Neuronal stem cell (in vitro differentiated cells): ENCODE measurements around the gene HUNK.

Experiments
- DNase-seq: peaks from one replicate; pipeline ENCODE4 v3.0.0-alpha.2; 2013; ENCODE audit warnings: low spot score
- H2AFZ ChIP-seq: one replicate; pipeline ENCODE4 v1.6.1; 2013; ENCODE audit warnings: mild to moderate bottlenecking, low read length, inconsistent platforms
- H2AK5ac ChIP-seq: 2 replicates; pipeline ENCODE4 v1.6.1; 2013; ENCODE audit warnings: low read depth, mild to moderate bottlenecking, inconsistent platforms, low read length, moderate library complexity, mixed read lengths
- H2BK120ac ChIP-seq: 2 replicates; pipeline ENCODE4 v1.6.1; 2013; ENCODE audit warnings: low read depth, mild to moderate bottlenecking, inconsistent platforms, low read length, moderate library complexity, mixed read lengths
- H2BK12ac ChIP-seq: one replicate; pipeline ENCODE4 v1.6.1; 2013; ENCODE audit warnings: low read length, inconsistent platforms
- H2BK15ac ChIP-seq: 2 replicates; pipeline ENCODE4 v1.6.1; 2013; ENCODE audit warnings: mild to moderate bottlenecking, low read length, inconsistent platforms, mixed read lengths
- H2BK5ac ChIP-seq: one replicate; pipeline ENCODE4 v1.6.1; 2013; ENCODE audit warnings: inconsistent platforms, mild to moderate bottlenecking, low read length, moderate library complexity
- H3K14ac ChIP-seq: one replicate; pipeline ENCODE4 v1.6.1; 2013; ENCODE audit warnings: low read length, inconsistent platforms
- H3K18ac ChIP-seq: 2 replicates; pipeline ENCODE4 v1.6.1; 2013; ENCODE audit warnings: low read length, inconsistent platforms
- H3K23ac ChIP-seq: 2 replicates; pipeline ENCODE4 v1.6.1; 2013; ENCODE audit warnings: low read depth, mild to moderate bottlenecking, mixed read lengths, low read length, inconsistent platforms; ENCODE audit not compliant: poor library complexity
- H3K27ac ChIP-seq: replicated peaks from 3 replicates; pipeline ENCODE4 v1.5.1; 2013; ENCODE audit warnings: low read length, inconsistent platforms
- H3K27me3 ChIP-seq, 3 experiments: 2 replicates each; pipeline ENCODE4 v1.6.1; 2013; ENCODE audit warnings: low read length in 3 of 3, mild to moderate bottlenecking in 2 of 3, inconsistent platforms in 1 of 3, low read depth in 1 of 3, mixed read lengths in 1 of 3, moderate library complexity in 1 of 3; ENCODE audit not compliant: control insufficient read depth in 3 of 3, insufficient read depth in 3 of 3
- H3K36me3 ChIP-seq, 2 donors: replicated peaks in 1 of 2; 2 replicates each; pipeline ENCODE4 v1.6.1; 2013; ENCODE audit warnings: low read length in 2 of 2; ENCODE audit not compliant: control insufficient read depth in 2 of 2, insufficient read depth in 2 of 2
- H3K4ac ChIP-seq: 2 replicates; pipeline ENCODE4 v1.6.1; 2013; ENCODE audit warnings: inconsistent platforms, mild to moderate bottlenecking, low read length, moderate library complexity
- H3K4me1 ChIP-seq, 2 donors: 1 replicate in 1 of 2; 2 replicates in 1 of 2; pipeline ENCODE4 v1.6.1; 2013; ENCODE audit warnings: low read length in 2 of 2, low read depth in 1 of 2; ENCODE audit not compliant: control insufficient read depth in 2 of 2, insufficient read depth in 1 of 2
- H3K4me2 ChIP-seq: one replicate; pipeline ENCODE4 v1.6.1; 2013; ENCODE audit warnings: mild to moderate bottlenecking, low read length, inconsistent platforms; ENCODE audit not compliant: insufficient read depth, poor library complexity, severe bottlenecking
- H3K4me3 ChIP-seq, 2 donors: 2 replicates each; pipeline ENCODE4 v1.5.1; 2013; ENCODE audit warnings: low read length in 2 of 2, mild to moderate bottlenecking in 2 of 2, inconsistent platforms in 1 of 2, moderate library complexity in 1 of 2
- H3K79me1 ChIP-seq: one replicate; pipeline ENCODE4 v1.6.1; 2013; ENCODE audit warnings: low read depth, mild to moderate bottlenecking, inconsistent platforms, low read length, moderate library complexity
- H3K9ac ChIP-seq: one replicate; pipeline ENCODE4 v1.6.1; 2013; ENCODE audit warnings: mild to moderate bottlenecking, low read depth, low read length, inconsistent platforms; ENCODE audit not compliant: poor library complexity
- H3K9me3 ChIP-seq, 2 donors: replicated peaks in 1 of 2; 2 replicates each; pipeline versions ENCODE3 to v1.6.1; 2013; ENCODE audit warnings: low read length in 2 of 2, mild to moderate bottlenecking in 2 of 2, inconsistent platforms in 1 of 2, low read depth in 1 of 2, mixed read lengths in 1 of 2, moderate library complexity in 1 of 2; ENCODE audit not compliant: control insufficient read depth in 2 of 2, insufficient read depth in 1 of 2
- H4K8ac ChIP-seq: one replicate; pipeline ENCODE4 v1.6.1; 2013; ENCODE audit warnings: low read depth, mild to moderate bottlenecking, inconsistent platforms, low read length, moderate library complexity
- H4K91ac ChIP-seq: one replicate; pipeline ENCODE4 v1.6.1; 2013; ENCODE audit warnings: low read length, low read depth, mild to moderate bottlenecking, inconsistent platforms; ENCODE audit not compliant: poor library complexity
- WGBS, 2 donors: extraction: QIAGEN DNeasy Blood & Tissue Kit; methylation state at CpG; one replicate each; pipeline ENCODE4 v1.1.7; 2013; ENCODE audit warnings: missing lambda C conversion rate in 2 of 2, mixed read lengths in 1 of 2; ENCODE audit not compliant: insufficient read length in 2 of 2, insufficient replicate concordance in 1 of 2; ENCODE audit errors: extremely low coverage in 2 of 2; 5-methylcytosine and 5-hydroxymethylcytosine counted together

HUNK gene

GRCh38 chr21:31959881-31960280 lies 87.1 kb downstream of the HUNK start:
- no peak overlapping the region for H2AFZ ChIP-seq
- no peaks in the 10 kb centered on the region for H3K79me1 ChIP-seq
- H3K27ac ChIP-seq = no peak overlapping the region
- no peak overlapping the region for H3K4ac ChIP-seq
- no peak overlapping the region for H2BK5ac ChIP-seq
- no peaks in the 10 kb centered on the region for H3K27me3 ChIP-seq
- no peak overlapping the region for H4K91ac ChIP-seq
- no peak overlapping the region for H2AK5ac ChIP-seq
- H3K14ac ChIP-seq = no peak overlapping the region
- H3K9me3 ChIP-seq = peaks cover 3 to 16% of the 10 kb centered on the region in 2 donors
- no peak overlapping the region for H2BK12ac ChIP-seq
- no peak overlapping the region for H4K8ac ChIP-seq
- H3K4me3 ChIP-seq = no peak overlapping the region
- peaks cover 0 to 92% of the 10 kb centered on the region in 2 donors for H3K36me3 ChIP-seq
- no peak overlapping the region for H2BK15ac ChIP-seq
- no peak overlapping the region for H3K23ac ChIP-seq
- H3K4me1 ChIP-seq = no peaks in the 10 kb centered on the region
- DNase-seq = no peak
- H3K18ac ChIP-seq = no peak overlapping the region
- H3K4me2 ChIP-seq = no peak overlapping the region
- WGBS, 2 donors = no CpG with 5 or more reads among the region's 2 CpGs
- H3K9ac ChIP-seq = no peak overlapping the region
- no peak overlapping the region for H2BK120ac ChIP-seq

DNA sequence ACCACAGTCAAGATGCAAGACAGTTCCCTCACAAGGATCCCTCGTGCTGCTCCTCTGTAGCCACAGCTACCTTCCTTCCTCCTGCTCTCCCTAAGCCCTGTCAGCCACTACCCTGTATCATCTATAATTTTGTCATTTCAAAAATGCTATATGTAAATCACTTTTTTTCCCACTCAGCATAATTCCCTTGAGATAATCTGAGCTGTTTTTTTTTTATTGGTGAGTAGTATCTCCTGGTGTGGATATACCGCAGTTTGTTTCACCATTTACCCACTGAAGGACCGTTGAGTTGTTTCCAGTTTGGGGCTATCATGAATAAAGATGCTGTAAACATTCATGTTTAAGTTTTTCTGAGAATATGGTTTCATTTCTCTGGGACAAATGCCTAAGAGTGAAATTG lies 88.2 kb downstream of the HUNK start:
- H3K4ac ChIP-seq = no peak overlapping the region
- no peak overlapping the region for H3K4me3 ChIP-seq
- peaks cover 3 to 16% of the 10 kb centered on the region in 2 donors for H3K9me3 ChIP-seq
- H2AK5ac ChIP-seq = no peak overlapping the region
- H2BK12ac ChIP-seq = no peak overlapping the region
- no peak overlapping the region for H2BK15ac ChIP-seq
- no peak overlapping the region for H3K4me2 ChIP-seq
- H2BK5ac ChIP-seq = no peak overlapping the region
- no peak overlapping the region for H3K18ac ChIP-seq
- no peak overlapping the region for H2BK120ac ChIP-seq
- no peak overlapping the region for H3K9ac ChIP-seq
- DNase-seq = no peak
- H3K27me3 ChIP-seq = no peaks in the 10 kb centered on the region
- no peak overlapping the region for H3K14ac ChIP-seq
- H3K36me3 ChIP-seq = peaks cover 0 to 86% of the 10 kb centered on the region in 2 donors
- no peak overlapping the region for H3K23ac ChIP-seq
- no peak overlapping the region for H3K27ac ChIP-seq
- H4K91ac ChIP-seq = no peak overlapping the region
- H3K79me1 ChIP-seq = no peaks in the 10 kb centered on the region
- H3K4me1 ChIP-seq = no peaks in the 10 kb centered on the region
- H4K8ac ChIP-seq = no peak overlapping the region
- no peak overlapping the region for H2AFZ ChIP-seq
- no CpG with 5 or more reads among the region's 3 CpGs for WGBS, 2 donors

- H4K8ac ChIP-seq = no peak overlapping the region
- no peak overlapping the region for H3K4me2 ChIP-seq
- H3K4me3 ChIP-seq = no peak overlapping the region
- H3K79me1 ChIP-seq = no peaks in the 10 kb centered on the region
- peaks cover 0 to 86% of the 10 kb centered on the region in 2 donors for H3K36me3 ChIP-seq
- no peak for DNase-seq
- no peak overlapping the region for H4K91ac ChIP-seq
- no peak overlapping the region for H2BK120ac ChIP-seq
- H3K27ac ChIP-seq = no peak overlapping the region
- peaks cover 3 to 16% of the 10 kb centered on the region in 2 donors for H3K9me3 ChIP-seq
- no peak overlapping the region for H3K4ac ChIP-seq
- no peak overlapping the region for H3K14ac ChIP-seq
- no peak overlapping the region for H3K23ac ChIP-seq
- no peak overlapping the region for H2BK5ac ChIP-seq
- no peak overlapping the region for H2BK15ac ChIP-seq
- no peaks in the 10 kb centered on the region for H3K4me1 ChIP-seq
- WGBS, 2 donors = no CpG with 5 or more reads among the region's 1 CpG
- no peaks in the 10 kb centered on the region for H3K27me3 ChIP-seq
- H2BK12ac ChIP-seq = no peak overlapping the region
- H3K18ac ChIP-seq = no peak overlapping the region
- no peak overlapping the region for H2AK5ac ChIP-seq
- no peak overlapping the region for H2AFZ ChIP-seq
- H3K9ac ChIP-seq = no peak overlapping the region
These were observed 88.9 kb downstream of the HUNK start for GRCh38 chr21:31961704-31962103.

GRCh38 chr21:31964692-31965091 lies 91.9 kb downstream of the HUNK start:
- peaks cover 3 to 16% of the 10 kb centered on the region in 2 donors for H3K9me3 ChIP-seq
- peaks cover 0 to 84% of the 10 kb centered on the region in 2 donors for H3K36me3 ChIP-seq
- H4K8ac ChIP-seq = no peak overlapping the region
- no peak overlapping the region for H4K91ac ChIP-seq
- H3K9ac ChIP-seq = no peak overlapping the region
- WGBS, 2 donors = no CpG with 5 or more reads among the region's 6 CpGs
- H3K14ac ChIP-seq = no peak overlapping the region
- H2BK120ac ChIP-seq = no peak overlapping the region
- H2AFZ ChIP-seq = no peak overlapping the region
- no peak overlapping the region for H2AK5ac ChIP-seq
- H3K27ac ChIP-seq = no peak overlapping the region
- no peak overlapping the region for H2BK5ac ChIP-seq
- no peak overlapping the region for H3K23ac ChIP-seq
- no peak overlapping the region for H2BK12ac ChIP-seq
- H3K4ac ChIP-seq = no peak overlapping the region
- H3K4me3 ChIP-seq = no peak overlapping the region
- no peak overlapping the region for H2BK15ac ChIP-seq
- H3K4me1 ChIP-seq = peaks cover 0 to 1% of the 10 kb centered on the region in 2 donors
- H3K27me3 ChIP-seq = no peaks in the 10 kb centered on the region
- no peak overlapping the region for H3K4me2 ChIP-seq
- no peaks in the 10 kb centered on the region for H3K79me1 ChIP-seq
- no peak for DNase-seq
- no peak overlapping the region for H3K18ac ChIP-seq
